Endothelial cell of umbilical vein (primary cell): Measurements from ENCODE around the gene NT5M. TPM values are rescaled to one million over a fixed set of nuclear protein-coding genes. Genes with fewer than 3 reads are reported as not detected.

Experiments used
- BruUV-seq: library from RNA; stranded (reverse); fragments of 400-500 nt; replicated peaks from 2 replicates; lab custom pipeline; 2021; lab: Mats Ljungman, UMichigan
- CTCF ChIA-PET: fragments of 300-600, 350-600 bp; sonication (Branson Sonifier 250); formaldehyde crosslinking; loops from one replicate; lab custom pipeline; 2021; ENCODE audit warnings: antibody characterized with exemption, inconsistent platforms; lab: Charles Lee
- POLR2A ChIA-PET: fragments of 300-600, 350-600 bp; sonication (Branson Sonifier 250); formaldehyde crosslinking; loops from one replicate; lab custom pipeline; 2021; ENCODE audit warnings: antibody characterized with exemption, inconsistent platforms; lab: Charles Lee
- DNase-seq: peaks from one replicate; pipeline ENCODE4 v3.0.0-alpha.2; 2011; ENCODE audit warnings: low read depth, low spot score
- FAIRE-seq: peaks from 2 replicates; lab custom pipeline; 2011; peaks lifted over from hg19 to GRCh38; lab: Jason Lieb, UNC
- H2AFZ ChIP-seq: 2 replicates; pipeline ENCODE4 v1.6.0; 2012; ENCODE audit warnings: low read depth, low read length, control low read depth, inconsistent platforms
- H3K27ac ChIP-seq: 2 replicates; pipeline ENCODE4 v1.5.1; 2011; ENCODE audit warnings: low read depth, mild to moderate bottlenecking, control low read depth, low read length, moderate library complexity; ENCODE audit not compliant: insufficient read depth
- H3K27me3 ChIP-seq, 2 experiments: 2 replicates each; pipeline versions ENCODE4 v1.6.0 to v1.6.1; 2011; ENCODE audit warnings: low read length in 2 of 2, mixed read lengths in 1 of 2; ENCODE audit not compliant: control insufficient read depth in 2 of 2, insufficient read depth in 2 of 2
- H3K36me3 ChIP-seq, 2 experiments: 2 replicates in 1 of 2; 3 replicates in 1 of 2; pipeline ENCODE4 v1.5.1; 2011; ENCODE audit warnings: low read length in 2 of 2, mild to moderate bottlenecking in 1 of 2, moderate library complexity in 1 of 2; ENCODE audit not compliant: control insufficient read depth in 2 of 2, insufficient read depth in 2 of 2; ENCODE audit errors: extremely low read depth in 1 of 2
- H3K4me1 ChIP-seq: 3 replicates; pipeline ENCODE4 v1.5.1; 2011; ENCODE audit warnings: mild to moderate bottlenecking, low read length; ENCODE audit not compliant: control insufficient read depth, insufficient read depth; ENCODE audit errors: extremely low read depth
- H3K4me2 ChIP-seq: 2 replicates; pipeline ENCODE4 v1.6.1; 2011; ENCODE audit warnings: low read length, control low read depth, mixed read lengths; ENCODE audit not compliant: insufficient read depth
- H3K4me3 ChIP-seq, 3 experiments: fragments of 200-600 bp in 1 of 3; sonication (generic), shearing (Covaris generic) in 1 of 3; replicated peaks in 1 of 3; 2 replicates each; pipeline ENCODE4 v1.5.1; 2011 to 2016; ENCODE audit warnings: control low read depth in 3 of 3, low read length in 3 of 3, mild to moderate bottlenecking in 2 of 3, inconsistent platforms in 1 of 3, low read depth in 1 of 3, moderate library complexity in 1 of 3; ENCODE audit not compliant: insufficient read depth in 1 of 3
- H3K79me2 ChIP-seq: 2 replicates; pipeline ENCODE4 v1.6.0; 2012; ENCODE audit warnings: low read length, inconsistent platforms; ENCODE audit not compliant: control insufficient read depth, insufficient read depth
- H3K9ac ChIP-seq: replicated peaks from 2 replicates; pipeline ENCODE3; 2011; ENCODE audit warnings: low read length, control low read depth; ENCODE audit not compliant: insufficient read depth; ENCODE audit errors: extremely low read depth
- H3K9me1 ChIP-seq: replicated peaks from 3 replicates; pipeline ENCODE4 v1.6.0; 2011; ENCODE audit warnings: mild to moderate bottlenecking, low read length; ENCODE audit not compliant: control insufficient read depth, insufficient read depth; ENCODE audit errors: extremely low read depth
- H3K9me3 ChIP-seq: replicated peaks from 2 replicates; pipeline ENCODE4 v1.5.1; 2012; ENCODE audit warnings: low read length, inconsistent platforms; ENCODE audit not compliant: control insufficient read depth, insufficient read depth
- H4K20me1 ChIP-seq: replicated peaks from 2 replicates; pipeline ENCODE3; 2011; ENCODE audit warnings: mild to moderate bottlenecking, low read length; ENCODE audit not compliant: control insufficient read depth, insufficient read depth; ENCODE audit errors: extremely low read depth
- FOS ChIP-seq: IDR thresholded peaks from 2 replicates; pipeline ENCODE4 v1.6.1; 2011; ENCODE audit warnings: mild to moderate bottlenecking, low read length, moderate library complexity, borderline replicate concordance; ENCODE audit not compliant: insufficient read depth
- JUN ChIP-seq: IDR thresholded peaks from 2 replicates; pipeline ENCODE4 v1.6.1; 2011; ENCODE audit warnings: borderline replicate concordance, low read depth; ENCODE audit not compliant: insufficient read length, insufficient read depth
- MYC ChIP-seq: IDR thresholded peaks from one replicate; pipeline ENCODE4 v1.6.1; 2011; ENCODE audit warnings: mild to moderate bottlenecking, low read depth, low read length
- POLR2A ChIP-seq: IDR thresholded peaks from 2 replicates; pipeline ENCODE4 v1.6.1; 2012; ENCODE audit warnings: low read depth, mild to moderate bottlenecking, control low read depth, low read length
- POLR2AphosphoS5 ChIP-seq: IDR thresholded peaks from 2 replicates; pipeline ENCODE4 v1.6.1; 2012; ENCODE audit warnings: low read depth, mild to moderate bottlenecking, control low read depth, low read length, moderate library complexity; ENCODE audit not compliant: insufficient read depth
- dilution Hi-C: fragments of 300-500 bp; cut with MboI; formaldehyde crosslinking; loops from one replicate; pipeline ENCODE4 v1.15.0; 2019; ENCODE audit warnings: low sequenced_read_pairs; ENCODE audit not compliant: extremely low pct_ligation_motif_present
- intact Hi-C: fragments of 100-400 bp; cut with micrococcal nuclease; formaldehyde crosslinking; loops from one replicate; pipeline ENCODE4 v1.10.0; 2022
- polyA plus RNA-seq, 4 experiments: library from polyadenylated mRNA; depleted of rRNA in 3 of 4; stranded (reverse) in 3 of 4; unstranded in 1 of 4; fragments of >200 nt; gene quantifications; 2 replicates each; pipeline versions ENCODE4 v1.2.1 to v1.2.3, GENCODE V29; 2011 to 2012; ENCODE audit warnings: missing spikeins in 1 of 4
- total RNA-seq: library from RNA; stranded (reverse); gene quantifications from 2 replicates; pipeline ENCODE4 v1.2.3, GENCODE V29; 2021
- TF ChIP-seq, protein P1 (sequence below), 2 donors: IDR thresholded peaks; 1 replicate in 1 of 2; 2 replicates in 1 of 2; pipeline ENCODE4 v1.5.1; 2011; ENCODE audit warnings: low read length in 2 of 2, mild to moderate bottlenecking in 2 of 2, moderate library complexity in 2 of 2, control low read depth in 1 of 2, inconsistent platforms in 1 of 2, low read depth in 1 of 2; ENCODE audit not compliant: insufficient read depth in 1 of 2; ENCODE audit errors: extremely low read depth in 1 of 2

Gene NT5M
- total and polyA plus RNA-seq, 2 donors (not counting 3 experiments of a cell fraction or from before 2014, with no cell fraction given) = 0.91 to 3.0 TPM

- no peaks in the 10 kb centered on the region for H3K36me3 ChIP-seq
- DNase-seq (no peak), FAIRE-seq (no peak)
- no peak overlapping the region for H2AFZ ChIP-seq
- POLR2A ChIA-PET = interaction anchor here (0.7 kb wide), 1 partner anchor 151 kb away, joined by 3 read pairs; no protein-coding TSS in a partner anchor
- no peak overlapping the region for H3K9ac ChIP-seq
- TF ChIP-seq JUN = no peak
- no peak for TF ChIP-seq FOS
- TF ChIP-seq, protein P1, sequence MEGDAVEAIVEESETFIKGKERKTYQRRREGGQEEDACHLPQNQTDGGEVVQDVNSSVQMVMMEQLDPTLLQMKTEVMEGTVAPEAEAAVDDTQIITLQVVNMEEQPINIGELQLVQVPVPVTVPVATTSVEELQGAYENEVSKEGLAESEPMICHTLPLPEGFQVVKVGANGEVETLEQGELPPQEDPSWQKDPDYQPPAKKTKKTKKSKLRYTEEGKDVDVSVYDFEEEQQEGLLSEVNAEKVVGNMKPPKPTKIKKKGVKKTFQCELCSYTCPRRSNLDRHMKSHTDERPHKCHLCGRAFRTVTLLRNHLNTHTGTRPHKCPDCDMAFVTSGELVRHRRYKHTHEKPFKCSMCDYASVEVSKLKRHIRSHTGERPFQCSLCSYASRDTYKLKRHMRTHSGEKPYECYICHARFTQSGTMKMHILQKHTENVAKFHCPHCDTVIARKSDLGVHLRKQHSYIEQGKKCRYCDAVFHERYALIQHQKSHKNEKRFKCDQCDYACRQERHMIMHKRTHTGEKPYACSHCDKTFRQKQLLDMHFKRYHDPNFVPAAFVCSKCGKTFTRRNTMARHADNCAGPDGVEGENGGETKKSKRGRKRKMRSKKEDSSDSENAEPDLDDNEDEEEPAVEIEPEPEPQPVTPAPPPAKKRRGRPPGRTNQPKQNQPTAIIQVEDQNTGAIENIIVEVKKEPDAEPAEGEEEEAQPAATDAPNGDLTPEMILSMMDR (IDR thresholded peaks at IDR 0.05; ENCODE audit: extremely low read depth in 1 of 2, insufficient read depth in 1 of 2, low read depth in 1 of 2, low read length in 2 of 2) = no peak
- TF ChIP-seq POLR2A = no peak
- TF ChIP-seq POLR2AphosphoS5 = no peak
- no peak for TF ChIP-seq MYC
- no peak overlapping the region for H3K4me3 ChIP-seq
- no peak overlapping the region for H3K4me2 ChIP-seq
- no peaks in the 10 kb centered on the region for H4K20me1 ChIP-seq
- H3K79me2 ChIP-seq = no peaks in the 10 kb centered on the region
- H3K4me1 ChIP-seq = no peaks in the 10 kb centered on the region
- no TSS peak for BruUV-seq
- CTCF ChIA-PET = interaction anchor here (0.6 kb wide), 1 partner anchor 119 kb away, joined by 3 read pairs; no protein-coding TSS in a partner anchor
- H3K9me3 ChIP-seq = no peaks in the 10 kb centered on the region
- H3K27ac ChIP-seq = no peak overlapping the region
- dilution Hi-C loops = no loop called here
- no peaks in the 10 kb centered on the region for H3K9me1 ChIP-seq
- intact Hi-C loops = no loop called here
- H3K27me3 ChIP-seq = no peaks in the 10 kb centered on the region
These were observed 42.7 kb downstream of the NT5M start for GRCh38 chr17:17345686-17346427.
